SK-N-SH treated with all-trans-retinoic acid at 6 μM for 48 hours (cell line): Measurements from ENCODE around the gene GPR176.

Experiments
- ATAC-seq: fragments of 200-7000 bp; cut with Tn5 transposase; 3 replicates; pipeline ENCODE4 v1.9.1; 2020; ENCODE audit warnings: mild to moderate bottlenecking, moderate library complexity
- GLIS3 ChIP-seq: fragments of 250-450 bp; sonication (Bioruptor Pico); IDR thresholded peaks from 2 replicates; pipeline ENCODE4 v1.5.0; 2020; ENCODE audit warnings: mild to moderate bottlenecking, moderate library complexity
- OSR1 ChIP-seq: fragments of 250-450 bp; sonication (Bioruptor Pico); IDR thresholded peaks from 2 replicates; pipeline ENCODE4 v1.8.0; 2022; ENCODE audit warnings: moderate library complexity, mild to moderate bottlenecking, inconsistent platforms
- PATZ1 ChIP-seq: fragments of 250-450 bp; sonication (Bioruptor Pico); IDR thresholded peaks from 2 replicates; pipeline ENCODE4 v1.8.0; 2020; ENCODE audit warnings: mild to moderate bottlenecking, moderate library complexity, borderline replicate concordance
- POU6F1 ChIP-seq: fragments of 250-450 bp; sonication (Bioruptor Pico); IDR thresholded peaks from 2 replicates; pipeline ENCODE4 v1.8.0; 2021; ENCODE audit warnings: low read depth, mild to moderate bottlenecking, moderate library complexity, borderline replicate concordance
- PPARA ChIP-seq: fragments of 250-450 bp; sonication (Bioruptor Pico); IDR thresholded peaks from 2 replicates; pipeline ENCODE4 v1.5.0; 2020; ENCODE audit warnings: mild to moderate bottlenecking, borderline replicate concordance
- RARB ChIP-seq: fragments of 250-450 bp; sonication (Bioruptor Pico); IDR thresholded peaks from 2 replicates; pipeline ENCODE4 v1.8.0; 2021; ENCODE audit warnings: mild to moderate bottlenecking, moderate library complexity
- SNAI2 ChIP-seq: fragments of 250-450 bp; sonication (Bioruptor Pico); IDR thresholded peaks from 2 replicates; pipeline ENCODE4 v1.5.0; 2020; ENCODE audit warnings: mild to moderate bottlenecking, moderate library complexity
- TOX ChIP-seq: fragments of 250-450 bp; sonication (Bioruptor Pico); IDR thresholded peaks from 2 replicates; pipeline ENCODE4 v1.8.0; 2021; ENCODE audit warnings: mild to moderate bottlenecking, moderate library complexity, borderline replicate concordance
- TSHZ2 ChIP-seq: fragments of 250-450 bp; sonication (Bioruptor Pico); IDR thresholded peaks from 2 replicates; pipeline ENCODE4 v1.5.0; 2020; ENCODE audit warnings: mild to moderate bottlenecking, moderate library complexity
- ZC3H10 ChIP-seq: fragments of 250-450 bp; sonication (Bioruptor Pico); IDR thresholded peaks from 2 replicates; pipeline ENCODE4 v1.5.1; 2021; ENCODE audit warnings: mild to moderate bottlenecking, moderate library complexity
- ZFP3 ChIP-seq: fragments of 250-450 bp; sonication (Bioruptor Pico); IDR thresholded peaks from 2 replicates; pipeline ENCODE4 v1.5.0; 2020; ENCODE audit warnings: mild to moderate bottlenecking, moderate library complexity
- ZFP30 ChIP-seq: fragments of 450-650 bp; formaldehyde crosslinking; IDR thresholded peaks from 2 replicates; pipeline ENCODE4 v1.5.0; 2022; ENCODE audit warnings: mild to moderate bottlenecking, moderate library complexity
- ZNF565 ChIP-seq: fragments of 450-650 bp; formaldehyde crosslinking; conservative IDR thresholded peaks from 2 replicates; pipeline ENCODE4 v1.5.0; 2020; ENCODE audit warnings: low read depth, mild to moderate bottlenecking, moderate library complexity
- ZNF70 ChIP-seq: fragments of 450-650 bp; formaldehyde crosslinking; IDR thresholded peaks from 2 replicates; pipeline ENCODE4 v1.5.0; 2020; ENCODE audit warnings: mild to moderate bottlenecking, moderate library complexity
- ZNF8 ChIP-seq: fragments of 450-650 bp; formaldehyde crosslinking; IDR thresholded peaks from 2 replicates; pipeline ENCODE4 v1.5.0; 2020; ENCODE audit warnings: mild to moderate bottlenecking, moderate library complexity

GPR176 gene

GRCh38 chr15:39845582-39845981 lies 74.5 kb downstream of the GPR176 start:
- no peak for ATAC-seq
- TF ChIP-seq POU6F1 (no peak), SNAI2 (no peak), GLIS3 (CRISPR knock-in tag) (no peak), ZFP3 (CRISPR knock-in tag) (no peak), RARB (no peak), TSHZ2 (CRISPR knock-in tag) (no peak)

- no peak for ATAC-seq
- TF ChIP-seq TOX (CRISPR knock-in tag) (no peak), ZNF70 (no peak), OSR1 (CRISPR knock-in tag) (no peak), RARB (no peak), ZNF565 (CRISPR knock-in tag) (no peak), ZNF8 (CRISPR knock-in tag) (no peak), POU6F1 (no peak), ZFP30 (CRISPR knock-in tag) (no peak), GLIS3 (CRISPR knock-in tag) (no peak), TSHZ2 (CRISPR knock-in tag) (no peak), SNAI2 (no peak), ZC3H10 (CRISPR knock-in tag) (no peak)
Measured at GRCh38 chr15:39843565-39843964, 76.5 kb downstream of the GPR176 start.

GRCh38 chr15:39837454-39837853 lies 82.6 kb downstream of the GPR176 start:
- TF ChIP-seq TSHZ2 (CRISPR knock-in tag) (no peak), ZNF8 (CRISPR knock-in tag) (no peak), PATZ1 (CRISPR knock-in tag) (no peak), ZFP3 (CRISPR knock-in tag) (no peak), PPARA (CRISPR knock-in tag) (no peak)
- ATAC-seq = no peak
